A673 (cell line): ENCODE results near the gene PRRG4. TPM values are rescaled to one million over a fixed set of nuclear protein-coding genes. Genes with fewer than 3 reads are reported as not detected.
"Not testable (repeated sequence)": the region's sequence is repeated elsewhere in the genome, so short reads cannot be mapped to it uniquely, and the experiment has no call there.

ENCODE experiments used
- BruUV-seq: library from RNA; stranded (reverse); fragments of 400-500 nt; replicated peaks from 2 replicates; lab custom pipeline; 2021; lab: Mats Ljungman, UMichigan
- CTCF ChIA-PET: fragments of 300-600 bp; sonication (Branson Sonifier 250); formaldehyde crosslinking; loops from one replicate; lab custom pipeline; 2022; ENCODE audit warnings: antibody characterized with exemption; lab: Charles Lee
- POLR2A ChIA-PET: fragments of 300-600 bp; sonication (Branson Sonifier 250); formaldehyde crosslinking; loops from one replicate; lab custom pipeline; 2022; ENCODE audit warnings: antibody characterized with exemption; ENCODE audit not compliant: low non-redundant PET; lab: Charles Lee
- DNase-seq: peaks from one replicate; pipeline ENCODE4 v3.0.0-alpha.2; 2015; ENCODE audit warnings: low spot score
- H3K27ac ChIP-seq: fragments of 200-600 bp; sonication (generic); 2 replicates; pipeline ENCODE4 v1.5.1; 2016; ENCODE audit warnings: mixed run types, low read depth, mild to moderate bottlenecking, mixed read lengths, antibody characterized with exemption, low read length; ENCODE audit not compliant: poor library complexity, severe bottlenecking
- H3K27me3 ChIP-seq: fragments of 200-600 bp; sonication (generic); replicated peaks from 2 replicates; pipeline ENCODE4 v1.6.1; 2017; ENCODE audit warnings: mixed run types, low read depth, mild to moderate bottlenecking, mixed read lengths, antibody characterized with exemption, low read length; ENCODE audit not compliant: insufficient read depth, poor library complexity
- H3K36me3 ChIP-seq: fragments of 200-600 bp; sonication (generic); 2 replicates; pipeline ENCODE4 v1.6.1; 2016; ENCODE audit warnings: mixed run types, mild to moderate bottlenecking, mixed read lengths, antibody characterized with exemption, low read length; ENCODE audit not compliant: insufficient read depth, poor library complexity, severe bottlenecking
- H3K4me1 ChIP-seq: fragments of 200-600 bp; sonication (generic); 2 replicates; pipeline ENCODE4 v1.6.1; 2017; ENCODE audit warnings: mixed run types, mild to moderate bottlenecking, mixed read lengths, antibody characterized with exemption, low read length; ENCODE audit not compliant: insufficient read depth, poor library complexity, severe bottlenecking
- H3K4me3 ChIP-seq: fragments of 200-600 bp; sonication (generic); 2 replicates; pipeline ENCODE4 v1.5.1; 2016; ENCODE audit warnings: low read depth, mixed run types, mild to moderate bottlenecking, mixed read lengths, low read length; ENCODE audit not compliant: poor library complexity, severe bottlenecking
- H3K9me3 ChIP-seq: fragments of 200-600 bp; sonication (generic); 2 replicates; pipeline ENCODE4 v1.6.1; 2016; ENCODE audit warnings: mixed run types, low read depth, mild to moderate bottlenecking, mixed read lengths, antibody characterized with exemption, low read length; ENCODE audit not compliant: poor library complexity, severe bottlenecking
- EZH2 ChIP-seq: fragments of 200-600 bp; sonication (generic); IDR thresholded peaks from 2 replicates; pipeline ENCODE4 v1.6.1; 2017; ENCODE audit warnings: borderline replicate concordance, low read depth, mild to moderate bottlenecking, mixed read lengths, antibody characterized with exemption, low read length; ENCODE audit not compliant: poor library complexity, severe bottlenecking
- intact Hi-C: fragments of 100-400 bp; cut with micrococcal nuclease; formaldehyde crosslinking; loops from one replicate; pipeline ENCODE4 v1.10.0; 2022; ENCODE audit not compliant: unreplicated experiment
- total RNA-seq: library from RNA; stranded (reverse); gene quantifications from 2 replicates; pipeline ENCODE4 v1.2.3, GENCODE V29; 2021
- TF ChIP-seq, protein P1 (sequence below): fragments of 300-800, 200-600 bp; sonication (generic); conservative IDR thresholded peaks from 2 replicates; pipeline ENCODE4 v1.5.1; 2017; ENCODE audit warnings: low read depth, mild to moderate bottlenecking, antibody characterized with exemption, low read length, moderate library complexity, mixed read lengths

Gene PRRG4
- total RNA-seq, 1 experiment from 2014 or later, result 3.8 TPM

DNA sequence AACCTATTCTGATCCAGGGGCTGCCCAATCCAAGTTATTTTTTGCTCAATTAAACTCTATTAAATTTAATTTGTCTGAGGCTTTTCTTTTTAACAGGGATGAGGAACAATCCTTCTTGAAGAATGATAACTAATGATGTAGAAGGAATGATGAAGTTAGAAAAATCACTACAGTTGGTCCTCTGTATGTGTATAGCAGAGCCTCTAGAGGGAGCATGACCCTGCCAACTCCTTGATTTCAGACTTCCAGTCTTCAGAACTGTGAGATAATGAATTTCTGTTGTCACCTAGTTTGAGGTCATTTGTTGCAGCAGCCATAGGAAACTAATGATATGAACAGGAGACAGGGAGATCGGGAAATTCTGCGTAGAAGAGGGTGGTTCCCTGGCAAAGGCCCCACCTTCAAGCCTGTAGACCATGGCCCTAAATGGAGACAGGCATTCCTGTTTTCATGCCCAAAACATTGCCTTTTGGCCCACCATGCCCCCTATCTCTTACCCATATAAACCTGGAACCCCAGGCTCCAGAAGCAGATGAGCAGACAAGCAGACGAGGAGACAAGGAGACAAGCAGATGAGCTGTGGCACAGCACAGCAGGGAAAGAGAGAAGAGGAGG, 55.1 kb downstream of the PRRG4 start:
- no peaks in the 10 kb centered on the region for H3K9me3 ChIP-seq
- BruUV-seq, result no TSS peak
- no peaks in the 10 kb centered on the region for H3K27me3 ChIP-seq
- DNase-seq, result peak; percentile 61
- H3K4me3 ChIP-seq, result no peak overlapping the region
- intact Hi-C loops, result no loop called here
- no peaks in the 10 kb centered on the region for H3K36me3 ChIP-seq
- CTCF ChIA-PET, result no interaction called here
- TF ChIP-seq, protein P1, sequence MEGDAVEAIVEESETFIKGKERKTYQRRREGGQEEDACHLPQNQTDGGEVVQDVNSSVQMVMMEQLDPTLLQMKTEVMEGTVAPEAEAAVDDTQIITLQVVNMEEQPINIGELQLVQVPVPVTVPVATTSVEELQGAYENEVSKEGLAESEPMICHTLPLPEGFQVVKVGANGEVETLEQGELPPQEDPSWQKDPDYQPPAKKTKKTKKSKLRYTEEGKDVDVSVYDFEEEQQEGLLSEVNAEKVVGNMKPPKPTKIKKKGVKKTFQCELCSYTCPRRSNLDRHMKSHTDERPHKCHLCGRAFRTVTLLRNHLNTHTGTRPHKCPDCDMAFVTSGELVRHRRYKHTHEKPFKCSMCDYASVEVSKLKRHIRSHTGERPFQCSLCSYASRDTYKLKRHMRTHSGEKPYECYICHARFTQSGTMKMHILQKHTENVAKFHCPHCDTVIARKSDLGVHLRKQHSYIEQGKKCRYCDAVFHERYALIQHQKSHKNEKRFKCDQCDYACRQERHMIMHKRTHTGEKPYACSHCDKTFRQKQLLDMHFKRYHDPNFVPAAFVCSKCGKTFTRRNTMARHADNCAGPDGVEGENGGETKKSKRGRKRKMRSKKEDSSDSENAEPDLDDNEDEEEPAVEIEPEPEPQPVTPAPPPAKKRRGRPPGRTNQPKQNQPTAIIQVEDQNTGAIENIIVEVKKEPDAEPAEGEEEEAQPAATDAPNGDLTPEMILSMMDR, result peak; percentile 83
- TF ChIP-seq EZH2, result no peak
- no peaks in the 10 kb centered on the region for H3K4me1 ChIP-seq
- POLR2A ChIA-PET, result no interaction called here
- no peak overlapping the region for H3K27ac ChIP-seq

DNA sequence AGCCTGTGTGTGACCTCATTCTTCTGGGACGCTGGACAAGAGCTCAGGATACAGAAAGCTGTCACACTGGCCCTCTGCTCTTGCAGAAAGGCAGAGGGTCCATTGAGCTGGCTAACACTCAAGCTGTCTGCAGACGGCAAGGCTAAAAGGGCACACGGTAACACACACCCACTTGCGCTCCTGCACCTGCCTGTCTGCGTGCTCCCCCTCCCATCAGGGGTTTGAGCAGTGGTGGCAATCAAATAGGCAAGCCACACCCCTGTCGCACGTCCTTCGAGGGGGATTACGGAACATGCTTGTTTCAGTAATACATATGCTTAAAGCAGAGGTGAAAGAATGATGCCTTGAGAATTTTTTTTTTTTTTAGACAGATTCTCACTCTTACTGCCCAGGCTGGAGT, 55.8 kb downstream of the PRRG4 start:
- POLR2A ChIA-PET, result interaction anchor here (0.6 kb wide), 1 partner anchor 30 kb away, joined by 3 read pairs; no protein-coding TSS in a partner anchor
- CTCF ChIA-PET, result no interaction called here
- intact Hi-C loops, result no loop called here

DNA sequence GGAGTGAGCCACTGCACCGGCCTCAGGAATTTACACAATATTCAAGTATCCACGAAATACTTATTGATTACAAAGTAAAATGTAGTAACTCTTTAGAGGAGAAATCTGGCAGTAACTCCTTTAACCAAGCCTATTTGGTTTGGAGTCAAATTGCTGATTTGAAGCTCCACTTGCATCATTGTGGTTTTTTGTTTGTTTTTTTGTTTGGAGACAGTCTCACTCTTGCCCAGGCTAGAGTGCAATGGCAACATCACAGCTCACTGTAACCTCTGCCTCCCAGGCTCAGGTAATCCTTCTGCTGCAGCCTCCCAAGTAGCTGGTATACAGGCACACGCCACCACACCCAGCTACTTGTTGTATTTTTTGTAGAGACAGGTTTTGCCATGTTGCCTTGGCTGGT, 56.5 kb downstream of the PRRG4 start:
- Histone ChIP-seq H3K9me3 (no peaks in the 10 kb centered on the region), H3K27ac (no peak overlapping the region), H3K36me3 (no peaks in the 10 kb centered on the region), H3K4me1 (peaks cover 8% of the 10 kb centered on the region), H3K4me3 (no peak overlapping the region), H3K27me3 (no peaks in the 10 kb centered on the region)
- DNase-seq, result no peak
- intact Hi-C loops, result no loop called here
- ChIA-PET POLR2A (interaction anchor here (0.6 kb wide), 1 partner anchor 31 kb away, joined by 3 read pairs; no protein-coding TSS in a partner anchor), CTCF (no interaction called here)
- TF ChIP-seq, protein P1, result no peak
- no peak for TF ChIP-seq EZH2
- no TSS peak for BruUV-seq

More for the DNA sequence above, 55.8 kb downstream of the PRRG4 start:
- H3K36me3 ChIP-seq, result no peaks in the 10 kb centered on the region
- H3K4me3 ChIP-seq, result no peak overlapping the region
- no peak for DNase-seq
- H3K9me3 ChIP-seq, result no peaks in the 10 kb centered on the region
- BruUV-seq, result no TSS peak
- no peaks in the 10 kb centered on the region for H3K27me3 ChIP-seq
- peaks cover 2% of the 10 kb centered on the region for H3K4me1 ChIP-seq
- H3K27ac ChIP-seq, result no peak overlapping the region
- TF ChIP-seq, protein P1, result no peak
- no peak for TF ChIP-seq EZH2

DNA sequence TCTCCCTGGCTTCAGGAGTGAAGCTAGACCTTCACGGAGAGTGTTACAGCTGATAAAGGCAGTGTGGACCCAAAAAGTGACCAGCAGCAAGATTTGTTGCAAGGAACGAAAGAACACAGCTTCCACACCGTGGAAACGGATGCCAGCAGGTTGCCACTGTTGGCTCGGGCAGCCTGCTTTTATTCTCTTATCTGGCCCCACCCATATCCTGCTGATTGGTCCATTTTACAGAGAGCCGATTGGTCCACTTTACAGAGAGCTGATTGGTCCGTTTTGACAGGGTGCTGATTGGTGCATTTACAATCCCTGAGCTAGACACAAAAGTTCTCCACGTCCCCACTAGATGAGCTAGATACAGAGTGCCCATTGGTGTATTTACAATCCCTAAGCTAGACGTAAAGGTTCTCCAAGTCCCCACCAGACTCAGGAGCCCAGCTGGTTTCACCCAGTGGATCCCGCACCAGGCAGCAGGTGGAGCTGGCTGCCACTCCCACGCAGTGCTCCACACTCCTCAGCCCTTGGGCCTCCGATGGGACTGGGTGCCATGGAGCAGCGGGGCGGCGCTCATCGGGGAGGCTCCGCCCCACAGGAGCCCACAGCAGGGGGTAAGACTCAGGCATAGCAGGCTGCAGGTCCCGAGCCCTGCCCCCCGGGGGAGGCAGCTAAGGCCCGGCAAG, 58.1 kb downstream of the PRRG4 start:
- POLR2A ChIA-PET, H3K36me3 ChIP-seq, intact Hi-C loops, H3K27me3 ChIP-seq, CTCF ChIA-PET, H3K9me3 ChIP-seq, BruUV-seq, DNase-seq, H3K27ac ChIP-seq, H3K4me3 ChIP-seq: not testable (repeated sequence)
- H3K4me1 ChIP-seq, result peaks cover 17% of the 10 kb centered on the region

DNA sequence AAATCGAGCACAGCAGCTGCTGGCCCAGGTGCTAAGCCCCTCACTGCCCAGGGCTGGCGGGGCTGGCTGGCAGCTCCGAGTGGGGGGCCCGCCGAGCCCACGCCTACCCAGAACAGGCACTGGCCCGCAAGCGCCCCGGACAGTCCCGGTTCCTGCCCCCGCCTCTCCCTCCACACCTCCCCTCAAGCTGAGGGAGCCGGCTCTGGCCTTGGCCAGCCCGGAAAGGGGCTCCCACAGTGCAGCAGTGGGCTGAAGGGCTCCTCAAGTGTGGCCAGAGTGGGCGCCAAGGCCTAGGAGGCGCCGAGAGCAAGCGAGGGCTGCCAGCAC, 58.6 kb downstream of the PRRG4 start:
- H3K27ac ChIP-seq, CTCF ChIA-PET, H3K36me3 ChIP-seq, BruUV-seq, H3K4me3 ChIP-seq, H3K9me3 ChIP-seq, intact Hi-C loops, POLR2A ChIA-PET, DNase-seq, H3K27me3 ChIP-seq: not testable (repeated sequence)
- H3K4me1 ChIP-seq, result peaks cover 17% of the 10 kb centered on the region
